T-helper 1 cell treated with Interleukin-12 subunit alpha and Interleukin-12 subunit beta and Interleukin-4 antibody, amounts not matched to agents 30 μg/mL and 1 μg/mL, for 36 hours (primary cell): ENCODE results near the gene TLL2.

Experiments used
- H3K27ac Mint-ChIP-seq: one replicate; pipeline ENCODE4 v1.8.0; 2021; ENCODE audit warnings: mild to moderate bottlenecking, mixed read lengths
- H3K27me3 Mint-ChIP-seq: one replicate; pipeline ENCODE4 v1.8.0; 2021; ENCODE audit warnings: low read depth, mixed read lengths
- H3K36me3 Mint-ChIP-seq: one replicate; pipeline ENCODE4 v1.8.0; 2021; ENCODE audit warnings: low read depth, mixed read lengths
- H3K4me1 Mint-ChIP-seq: one replicate; pipeline ENCODE4 v1.8.0; 2021; ENCODE audit warnings: low read depth, mixed read lengths
- H3K4me3 Mint-ChIP-seq: one replicate; pipeline ENCODE4 v1.8.0; 2021; ENCODE audit warnings: mild to moderate bottlenecking, moderate library complexity, mixed read lengths
- H3K9me3 Mint-ChIP-seq: one replicate; pipeline ENCODE4 v1.8.0; 2021; ENCODE audit warnings: mixed read lengths

TLL2 gene

DNA sequence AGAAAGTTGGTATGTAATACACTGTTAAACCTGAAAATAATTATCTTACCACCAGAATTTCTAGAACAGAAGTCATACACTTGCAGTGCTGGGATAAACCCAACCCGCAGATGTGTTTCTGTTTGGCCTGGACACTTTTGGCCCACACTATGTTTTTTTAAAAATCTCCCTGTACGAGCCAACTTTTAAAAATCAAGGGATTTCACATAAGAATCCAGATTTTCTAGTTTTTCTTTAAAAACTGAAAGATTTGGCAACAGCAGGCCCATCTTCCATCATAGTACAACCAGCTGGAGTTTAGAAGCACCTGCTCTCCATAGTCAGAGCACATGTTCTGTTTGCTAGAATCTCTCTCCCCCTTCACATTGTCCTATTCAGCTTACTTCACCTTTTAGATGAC, 74.0 kb downstream of the TLL2 start:
- H3K27ac Mint-ChIP-seq, result no peak overlapping the region
- peaks cover 7% of the 10 kb centered on the region for H3K27me3 Mint-ChIP-seq
- H3K4me3 Mint-ChIP-seq, result no peak overlapping the region
- H3K9me3 Mint-ChIP-seq, result no peaks in the 10 kb centered on the region
- H3K4me1 Mint-ChIP-seq, result no peaks in the 10 kb centered on the region
- H3K36me3 Mint-ChIP-seq, result no peaks in the 10 kb centered on the region

DNA sequence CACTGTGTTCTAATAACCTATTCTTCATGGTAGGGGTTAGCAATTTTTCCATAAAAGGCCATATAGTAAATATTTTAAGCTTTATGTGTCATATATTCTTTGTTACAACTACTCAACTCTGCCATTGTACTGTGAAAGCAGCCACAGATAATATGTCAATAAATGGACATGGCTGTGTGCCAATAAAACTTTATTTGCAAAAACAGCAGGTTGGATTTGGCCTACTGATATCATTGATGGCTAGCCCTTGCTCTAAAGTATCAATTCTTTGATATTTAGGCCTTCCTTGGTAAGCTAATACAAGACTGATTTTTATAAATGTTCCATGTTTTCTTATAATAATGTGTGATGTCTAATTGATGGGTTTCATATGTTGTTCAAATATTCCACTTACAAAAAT, 77.7 kb downstream of the TLL2 start:
- Mint-ChIP-seq H3K4me1 (no peaks in the 10 kb centered on the region), H3K27me3 (peaks cover 7% of the 10 kb centered on the region), H3K4me3 (no peak overlapping the region), H3K9me3 (no peaks in the 10 kb centered on the region), H3K36me3 (no peaks in the 10 kb centered on the region), H3K27ac (no peak overlapping the region)

DNA sequence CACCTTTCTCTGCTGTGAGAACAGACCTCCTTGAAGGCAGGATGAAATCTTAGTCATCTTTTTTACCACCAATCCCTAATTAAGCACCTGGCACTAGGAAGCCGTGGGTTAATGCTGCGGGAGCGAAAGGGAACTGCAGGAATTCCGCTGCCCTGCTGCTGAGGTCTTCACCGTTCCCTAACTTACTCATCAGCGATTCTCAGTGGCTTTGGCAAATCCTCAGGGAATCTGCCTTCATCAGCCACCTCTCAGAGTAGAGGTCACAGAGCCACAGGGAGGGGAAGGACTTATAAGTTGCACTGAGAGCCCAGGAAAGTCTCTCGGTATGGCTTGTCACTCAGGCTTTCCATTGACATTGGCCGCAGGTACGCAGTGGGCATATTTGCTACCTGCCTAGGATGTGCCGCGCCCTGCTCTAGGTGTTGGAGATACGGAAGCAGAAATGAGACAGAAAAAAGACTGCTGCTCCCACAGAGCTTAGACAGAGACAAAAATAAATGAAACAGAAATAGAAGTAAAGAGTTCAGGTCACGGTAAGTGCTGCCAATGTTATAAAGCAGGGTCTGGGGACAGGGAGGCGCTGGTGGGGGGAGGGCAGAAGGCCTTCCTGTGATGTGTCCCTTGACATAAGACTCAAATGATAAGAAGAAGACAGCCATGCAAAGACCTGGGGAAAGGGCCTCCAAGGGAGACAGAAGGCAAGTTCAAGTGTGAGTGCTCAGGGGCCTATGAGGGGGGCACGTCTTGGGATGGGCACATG, 82.3 kb downstream of the TLL2 start:
- H3K27ac Mint-ChIP-seq, result no peak overlapping the region
- no peaks in the 10 kb centered on the region for H3K36me3 Mint-ChIP-seq
- H3K4me1 Mint-ChIP-seq, result no peaks in the 10 kb centered on the region
- H3K9me3 Mint-ChIP-seq, result no peaks in the 10 kb centered on the region
- H3K4me3 Mint-ChIP-seq, result no peak overlapping the region
- peaks cover 11% of the 10 kb centered on the region for H3K27me3 Mint-ChIP-seq

DNA sequence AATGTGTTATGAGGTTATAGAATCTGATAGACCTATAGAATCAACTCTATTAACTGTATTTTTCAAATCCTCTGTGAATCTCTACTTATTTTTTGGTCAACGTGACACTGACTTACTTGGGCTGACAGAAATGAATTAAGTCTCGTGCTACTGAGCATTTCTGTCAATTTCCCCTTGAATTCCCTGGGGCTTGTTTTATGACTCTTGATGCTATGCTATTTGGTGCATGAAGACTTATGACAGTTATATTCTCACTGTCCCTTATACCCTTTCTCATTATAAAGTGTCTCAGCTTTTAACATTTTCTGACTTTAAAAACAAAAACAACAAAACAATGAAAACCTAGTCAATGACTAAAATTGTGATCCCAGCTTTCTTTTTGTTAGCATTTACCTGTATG, 86.4 kb downstream of the TLL2 start:
- Mint-ChIP-seq H3K27ac (no peak overlapping the region), H3K4me3 (no peak overlapping the region), H3K36me3 (no peaks in the 10 kb centered on the region), H3K27me3 (peaks cover 33% of the 10 kb centered on the region), H3K9me3 (no peaks in the 10 kb centered on the region), H3K4me1 (no peaks in the 10 kb centered on the region)

DNA sequence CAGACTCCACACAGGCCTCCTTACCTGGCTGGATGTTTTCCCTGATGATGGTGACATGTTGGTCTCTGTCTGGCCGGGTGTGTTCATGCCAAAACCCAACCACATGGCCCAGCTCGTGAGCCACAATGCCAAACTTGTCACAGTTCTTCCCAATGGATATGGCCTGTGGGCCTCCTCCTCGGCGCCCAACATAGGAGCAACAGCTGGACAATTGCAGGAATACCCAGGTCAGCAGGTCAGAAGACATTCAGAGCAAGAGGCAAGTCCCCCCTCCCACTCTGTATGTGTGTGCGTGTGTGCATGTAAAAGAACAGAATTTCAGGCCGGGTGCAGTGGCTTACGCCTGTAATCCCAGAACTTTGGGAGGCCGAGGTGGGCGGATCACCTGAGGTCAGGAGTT, 91.2 kb downstream of the TLL2 start:
- H3K27me3 Mint-ChIP-seq, result peaks cover 27% of the 10 kb centered on the region
- no peaks in the 10 kb centered on the region for H3K4me1 Mint-ChIP-seq
- H3K36me3 Mint-ChIP-seq, result no peaks in the 10 kb centered on the region
- H3K4me3 Mint-ChIP-seq, result no peak overlapping the region
- H3K27ac Mint-ChIP-seq, result peak overlapping the region; percentile 29
- H3K9me3 Mint-ChIP-seq, result no peaks in the 10 kb centered on the region

DNA sequence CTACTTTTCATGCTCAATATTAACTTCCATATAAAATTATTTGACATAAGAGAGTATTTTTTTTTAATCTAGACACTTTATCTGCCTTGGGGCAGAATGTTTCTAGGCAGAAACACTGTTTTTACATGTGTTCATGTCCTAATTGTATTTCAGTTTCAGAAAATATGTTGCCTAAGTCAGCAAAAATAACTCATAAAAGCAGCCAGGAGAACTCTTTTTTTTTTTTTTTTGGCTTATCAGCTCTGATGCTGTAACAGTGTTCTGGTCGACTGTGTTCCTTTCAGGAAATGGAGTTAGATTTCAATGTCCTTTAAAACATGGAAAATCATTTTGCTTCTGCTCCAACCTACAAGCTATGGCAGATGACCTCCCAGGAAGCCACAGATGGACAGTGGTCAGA, 91.7 kb downstream of the TLL2 start:
- Mint-ChIP-seq H3K4me3 (no peak overlapping the region), H3K36me3 (no peaks in the 10 kb centered on the region), H3K9me3 (no peaks in the 10 kb centered on the region), H3K27ac (no peak overlapping the region), H3K4me1 (no peaks in the 10 kb centered on the region), H3K27me3 (peaks cover 27% of the 10 kb centered on the region)

DNA sequence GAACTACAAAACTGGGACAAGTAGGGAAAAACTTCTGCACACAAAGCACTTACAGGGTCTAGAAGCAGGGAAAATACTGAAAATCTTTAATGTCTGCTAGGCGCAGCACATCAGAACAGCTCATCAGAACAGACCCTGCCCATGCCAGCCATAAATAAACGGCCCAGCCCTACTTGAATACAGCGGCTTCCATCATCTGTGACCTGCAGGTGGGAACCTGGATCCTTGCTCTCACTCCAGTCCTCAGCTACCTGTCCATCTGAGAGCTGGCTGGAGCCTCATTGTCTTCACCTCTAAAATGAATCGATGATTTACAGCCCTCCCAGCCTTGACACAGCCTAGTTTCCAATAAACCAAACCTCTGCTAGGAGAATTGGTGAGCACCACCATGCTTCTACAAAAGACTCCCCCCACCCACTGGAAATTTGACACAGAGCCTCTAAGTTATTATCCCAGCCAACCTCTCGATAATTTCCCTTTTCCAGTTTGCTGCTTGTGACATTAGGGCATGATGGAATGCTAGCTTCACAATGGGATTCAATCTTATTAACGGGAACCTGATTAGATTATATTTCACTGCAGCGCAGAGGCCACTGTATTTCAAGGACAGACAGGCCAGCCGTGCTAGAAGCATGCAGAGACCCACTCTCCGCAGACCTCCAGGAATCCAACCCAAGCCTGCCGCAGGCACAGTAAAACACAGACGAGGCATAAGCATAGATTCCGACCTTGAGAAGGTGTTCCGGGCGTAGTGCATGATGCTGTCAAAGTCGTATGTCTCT, 93.3 kb downstream of the TLL2 start:
- H3K36me3 Mint-ChIP-seq, result no peaks in the 10 kb centered on the region
- H3K4me1 Mint-ChIP-seq, result no peaks in the 10 kb centered on the region
- H3K27ac Mint-ChIP-seq, result no peak overlapping the region
- peaks cover 17% of the 10 kb centered on the region for H3K27me3 Mint-ChIP-seq
- no peak overlapping the region for H3K4me3 Mint-ChIP-seq
- no peaks in the 10 kb centered on the region for H3K9me3 Mint-ChIP-seq

DNA sequence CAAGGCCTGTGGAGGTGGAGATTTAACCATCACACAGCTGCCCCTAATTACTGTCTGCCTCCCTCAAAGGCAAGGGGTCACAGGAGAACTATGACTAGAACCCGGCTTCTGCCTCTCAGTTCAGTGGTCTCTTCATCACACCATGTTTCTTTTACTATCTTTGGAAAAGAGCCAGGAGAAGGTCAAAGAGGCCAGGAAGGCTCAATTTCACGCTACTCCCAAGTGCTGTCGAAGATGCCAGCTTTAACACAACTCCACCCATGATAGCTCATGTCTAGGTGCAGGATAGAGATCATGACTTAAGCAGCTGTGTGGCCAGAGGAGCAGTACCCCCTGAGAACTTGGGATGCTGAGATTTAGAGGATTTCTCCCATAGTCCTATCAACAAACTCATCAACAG, 94.4 kb downstream of the TLL2 start:
- Mint-ChIP-seq H3K4me3 (no peak overlapping the region), H3K4me1 (no peaks in the 10 kb centered on the region), H3K27ac (no peak overlapping the region), H3K9me3 (no peaks in the 10 kb centered on the region), H3K36me3 (no peaks in the 10 kb centered on the region), H3K27me3 (peaks cover 10% of the 10 kb centered on the region)

DNA sequence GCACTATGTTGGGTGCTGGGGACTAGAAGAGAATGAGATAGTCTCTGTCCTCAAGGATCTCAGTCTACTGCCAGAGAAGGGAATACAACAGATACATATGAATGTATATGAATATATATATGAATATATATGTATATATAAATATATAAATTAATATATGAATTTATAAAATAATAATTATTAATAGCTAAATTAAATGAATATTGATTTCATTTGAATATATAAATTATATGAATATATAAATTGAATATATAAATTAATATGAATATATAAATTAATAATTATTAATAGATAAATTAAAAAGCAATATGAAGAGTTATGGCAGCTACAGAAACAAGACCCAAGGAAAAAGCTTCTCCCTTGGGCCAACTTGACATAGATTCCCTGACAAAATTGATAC, 95.1 kb downstream of the TLL2 start:
- Mint-ChIP-seq H3K27me3 (peaks cover 5% of the 10 kb centered on the region), H3K4me3 (no peak overlapping the region), H3K36me3 (no peaks in the 10 kb centered on the region), H3K4me1 (no peaks in the 10 kb centered on the region), H3K9me3 (no peaks in the 10 kb centered on the region), H3K27ac (no peak overlapping the region)

DNA sequence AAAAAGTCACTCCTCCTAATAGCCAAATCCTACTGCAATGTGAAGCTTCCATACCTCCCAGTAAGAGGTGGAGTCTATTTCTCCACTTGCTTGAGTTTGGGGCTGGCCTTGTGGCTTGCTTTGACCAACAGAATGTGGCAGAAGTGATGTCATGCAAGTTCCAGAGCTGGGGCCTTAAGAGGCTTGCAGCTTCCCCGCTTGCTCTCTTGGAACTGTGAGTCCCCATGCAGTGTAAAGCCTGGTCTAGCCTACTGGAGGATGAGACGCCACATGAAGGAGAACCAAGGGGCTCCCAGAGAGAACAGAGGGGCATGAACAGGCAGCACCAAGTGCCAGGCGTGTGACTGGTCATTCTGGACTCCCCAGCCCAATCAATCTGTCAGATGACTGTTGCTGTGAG, 96.3 kb downstream of the TLL2 start:
- H3K36me3 Mint-ChIP-seq, result no peaks in the 10 kb centered on the region
- H3K27me3 Mint-ChIP-seq, result peaks cover 6% of the 10 kb centered on the region
- no peaks in the 10 kb centered on the region for H3K4me1 Mint-ChIP-seq
- no peak overlapping the region for H3K4me3 Mint-ChIP-seq
- no peak overlapping the region for H3K27ac Mint-ChIP-seq
- H3K9me3 Mint-ChIP-seq, result no peaks in the 10 kb centered on the region

DNA sequence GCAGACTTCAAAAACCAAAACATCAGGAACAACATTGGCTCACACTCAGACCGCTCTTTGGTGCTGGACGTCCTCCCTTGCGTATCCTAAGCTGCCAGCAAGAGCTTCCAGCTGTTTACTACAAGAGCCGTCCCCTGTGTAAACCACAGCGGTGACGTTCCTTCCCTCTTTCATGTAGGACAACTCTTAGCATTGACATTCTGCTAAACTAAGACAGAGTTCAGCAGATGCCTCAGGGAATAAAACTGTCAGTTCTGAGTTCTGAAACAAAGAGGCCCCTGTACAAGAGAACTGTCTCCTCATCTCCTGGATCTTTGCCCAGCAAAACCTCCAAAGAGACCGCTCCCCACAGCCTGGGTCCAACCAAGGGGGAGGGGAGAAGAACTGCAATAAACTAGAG, 97.1 kb downstream of the TLL2 start:
- H3K4me3 Mint-ChIP-seq, result no peak overlapping the region
- no peaks in the 10 kb centered on the region for H3K4me1 Mint-ChIP-seq
- no peaks in the 10 kb centered on the region for H3K36me3 Mint-ChIP-seq
- H3K27me3 Mint-ChIP-seq, result peaks cover 6% of the 10 kb centered on the region
- no peaks in the 10 kb centered on the region for H3K9me3 Mint-ChIP-seq
- H3K27ac Mint-ChIP-seq, result no peak overlapping the region

DNA sequence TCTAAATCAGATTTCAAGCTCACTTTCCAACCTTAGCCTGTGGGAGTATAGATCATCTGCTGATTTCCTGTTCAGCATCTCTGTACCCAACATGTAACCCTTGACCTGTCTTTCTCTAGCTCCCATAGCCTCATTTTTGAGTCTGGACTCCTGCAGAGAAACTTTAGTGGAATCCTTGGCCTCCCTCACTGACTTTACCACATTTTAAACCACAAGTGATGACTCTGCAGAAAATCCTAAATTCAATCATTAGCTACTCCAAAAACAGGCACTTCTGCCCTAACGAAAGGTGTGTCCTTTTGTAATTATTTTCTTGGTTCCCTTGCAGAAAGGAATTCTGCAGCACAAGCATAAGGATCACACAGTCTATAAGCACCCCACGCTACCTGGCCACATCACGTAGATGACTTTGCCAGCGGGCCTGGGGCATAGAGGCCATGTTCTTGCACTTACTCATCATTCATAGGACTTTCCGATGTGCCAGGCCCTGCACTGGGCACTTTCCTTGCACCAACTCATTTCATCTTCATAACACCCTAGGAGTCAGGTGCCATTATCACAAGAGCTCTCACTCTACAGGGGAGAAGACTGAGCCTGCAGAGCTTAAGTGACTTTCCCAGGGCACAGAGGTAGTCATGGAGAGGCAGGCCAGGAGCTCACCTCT, 97.7 kb downstream of the TLL2 start:
- H3K27ac Mint-ChIP-seq, result no peak overlapping the region
- H3K9me3 Mint-ChIP-seq, result no peaks in the 10 kb centered on the region
- H3K4me1 Mint-ChIP-seq, result no peaks in the 10 kb centered on the region
- H3K27me3 Mint-ChIP-seq, result peaks cover 6% of the 10 kb centered on the region
- H3K4me3 Mint-ChIP-seq, result no peak overlapping the region
- H3K36me3 Mint-ChIP-seq, result no peaks in the 10 kb centered on the region

DNA sequence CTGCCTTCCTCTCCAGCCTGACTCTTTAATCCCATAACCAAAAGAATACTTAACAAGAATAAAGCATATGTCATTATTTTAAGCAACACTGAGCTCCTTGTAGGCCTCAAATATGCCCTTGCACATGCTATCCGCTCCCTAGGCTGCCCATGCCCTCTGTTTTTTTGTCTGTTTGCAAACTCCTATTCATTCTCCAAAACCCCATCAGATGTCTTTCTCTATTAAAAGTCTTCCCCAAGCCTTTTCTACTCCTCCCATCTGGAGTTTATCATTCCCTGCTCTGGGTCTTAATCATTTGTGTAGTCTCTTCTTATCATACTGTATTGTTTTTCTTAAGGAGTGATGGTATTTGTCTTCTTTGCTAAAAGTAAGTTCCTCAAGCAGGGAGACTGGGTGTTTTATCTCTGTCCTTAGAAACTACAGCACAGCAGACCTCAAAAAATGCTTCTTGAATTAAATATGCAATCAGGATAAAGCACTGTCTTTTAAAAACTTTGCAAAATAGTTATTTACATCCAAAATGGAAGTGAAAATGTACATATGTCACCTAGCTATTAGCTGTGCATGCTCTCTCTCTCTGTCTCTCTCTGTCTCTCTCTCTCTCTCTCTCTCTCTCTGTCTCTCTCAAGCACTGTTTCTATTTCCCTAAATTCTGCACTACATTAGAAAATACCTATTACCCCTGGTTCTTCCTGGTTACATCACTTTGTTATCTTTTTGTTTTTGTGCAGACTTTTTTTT, 98.4 kb downstream of the TLL2 start:
- Mint-ChIP-seq H3K9me3 (no peaks in the 10 kb centered on the region), H3K27ac (no peak overlapping the region), H3K4me1 (no peaks in the 10 kb centered on the region), H3K4me3 (no peak overlapping the region), H3K36me3 (no peaks in the 10 kb centered on the region), H3K27me3 (peaks cover 6% of the 10 kb centered on the region)

DNA sequence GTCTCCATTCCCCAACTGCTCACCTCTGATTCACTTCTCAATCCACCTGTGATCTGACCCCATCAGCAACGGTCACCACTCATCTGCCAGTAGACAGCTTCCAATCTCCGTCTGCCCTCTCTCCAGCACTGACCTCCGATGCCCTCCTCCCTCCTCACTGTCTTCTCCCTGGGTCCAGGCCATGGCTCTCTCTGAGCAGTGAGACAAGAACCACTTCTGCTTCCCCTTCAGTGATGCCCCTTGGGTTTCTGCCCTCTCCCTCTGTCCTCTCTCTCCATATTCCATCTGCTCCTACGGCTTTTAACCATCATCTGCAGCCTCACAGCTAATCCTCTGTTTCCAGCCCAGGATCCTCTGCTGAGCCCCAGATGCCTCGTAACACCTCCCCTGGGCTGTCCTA, 99.4 kb downstream of the TLL2 start:
- Mint-ChIP-seq H3K4me3 (no peak overlapping the region), H3K27me3 (peaks cover 6% of the 10 kb centered on the region), H3K4me1 (no peaks in the 10 kb centered on the region), H3K27ac (no peak overlapping the region), H3K36me3 (no peaks in the 10 kb centered on the region), H3K9me3 (no peaks in the 10 kb centered on the region)
